Measurements from ENCODE around the gene CENPN.

CENPN gene

GRCh38 chr16:80991792-80992430 is 15.1 kb upstream of the CENPN start:
- DNase-seq (ENCODE audit: low read depth in 2 of 2), result no peak

DNA sequence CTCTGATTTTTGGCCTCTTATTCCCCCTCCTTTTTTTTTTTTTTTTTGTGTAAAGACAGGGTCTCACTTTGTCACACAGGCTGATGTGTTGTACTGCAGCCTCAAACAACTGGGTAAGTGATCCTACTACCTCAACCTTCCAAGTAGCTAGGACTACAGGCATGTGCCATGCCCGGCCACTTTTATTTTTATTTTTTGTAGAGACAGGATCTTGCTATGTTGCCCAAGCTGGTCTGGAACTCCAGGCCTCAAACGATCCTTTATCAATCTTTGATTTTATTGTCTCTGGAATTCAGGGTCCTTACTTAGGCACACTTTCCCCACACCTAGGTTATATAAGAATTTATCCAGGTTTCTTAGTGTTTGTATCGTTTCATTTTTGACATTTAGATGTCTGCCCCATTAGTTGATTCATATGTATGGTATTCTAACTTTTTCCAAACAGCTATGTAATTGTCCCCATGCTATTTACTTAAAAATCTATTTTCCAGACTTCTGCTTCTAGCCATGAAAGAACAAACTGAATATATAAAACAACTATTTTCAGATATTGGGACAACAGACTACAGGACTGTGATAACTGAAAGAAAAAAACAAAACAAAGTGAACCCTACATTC is 14.2 kb upstream of the CENPN start:
- no peak for DNase-seq (ENCODE audit: low read depth in 2 of 2)

GRCh38 chr16:80993307-80993706 is 13.7 kb upstream of the CENPN start:
- DNase-seq (ENCODE audit: low read depth in 2 of 2), result no peak

DNA sequence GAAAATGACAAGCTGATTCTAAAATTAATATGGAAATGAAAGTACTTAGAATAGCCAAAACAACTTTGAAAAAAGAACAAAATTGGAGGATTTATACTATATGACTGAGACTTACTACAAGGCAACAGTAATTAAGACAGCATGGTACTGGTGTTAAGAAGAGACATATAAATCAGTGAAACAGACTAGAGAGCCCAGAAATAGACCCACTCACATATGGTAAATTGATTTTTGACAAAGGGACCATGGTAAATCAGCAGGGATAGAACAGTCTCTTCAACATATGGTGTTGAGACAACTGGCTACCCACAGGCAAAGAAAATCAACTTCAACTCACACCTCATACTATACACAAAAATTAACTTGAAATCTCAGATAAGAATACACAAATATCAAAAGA is 13.2 kb upstream of the CENPN start:
- DNase-seq (ENCODE audit: low read depth in 2 of 2), result no peak

DNA sequence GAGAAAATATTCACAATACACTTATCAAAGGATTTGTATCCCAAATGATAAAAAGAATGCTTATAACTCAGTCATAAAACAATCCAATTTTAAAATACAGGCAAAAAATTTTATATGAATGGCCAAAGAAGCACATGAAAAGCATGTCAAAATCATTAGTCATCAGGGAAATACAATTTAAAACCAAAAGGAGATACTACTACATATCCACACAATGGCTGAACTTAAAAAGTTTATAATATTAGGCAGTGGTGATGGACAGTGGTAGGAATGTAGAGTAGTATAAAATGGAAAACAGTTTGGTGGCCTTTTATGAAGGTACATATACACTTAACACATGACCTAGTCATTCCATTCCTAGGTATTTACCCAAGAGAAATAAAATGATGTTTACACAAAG is 12.6 kb upstream of the CENPN start:
- DNase-seq (ENCODE audit: low read depth in 2 of 2), result no peak

GRCh38 chr16:80996688-80997138 is 10.3 kb upstream of the CENPN start:
- no peak for DNase-seq (ENCODE audit: low read depth in 2 of 2)

DNA sequence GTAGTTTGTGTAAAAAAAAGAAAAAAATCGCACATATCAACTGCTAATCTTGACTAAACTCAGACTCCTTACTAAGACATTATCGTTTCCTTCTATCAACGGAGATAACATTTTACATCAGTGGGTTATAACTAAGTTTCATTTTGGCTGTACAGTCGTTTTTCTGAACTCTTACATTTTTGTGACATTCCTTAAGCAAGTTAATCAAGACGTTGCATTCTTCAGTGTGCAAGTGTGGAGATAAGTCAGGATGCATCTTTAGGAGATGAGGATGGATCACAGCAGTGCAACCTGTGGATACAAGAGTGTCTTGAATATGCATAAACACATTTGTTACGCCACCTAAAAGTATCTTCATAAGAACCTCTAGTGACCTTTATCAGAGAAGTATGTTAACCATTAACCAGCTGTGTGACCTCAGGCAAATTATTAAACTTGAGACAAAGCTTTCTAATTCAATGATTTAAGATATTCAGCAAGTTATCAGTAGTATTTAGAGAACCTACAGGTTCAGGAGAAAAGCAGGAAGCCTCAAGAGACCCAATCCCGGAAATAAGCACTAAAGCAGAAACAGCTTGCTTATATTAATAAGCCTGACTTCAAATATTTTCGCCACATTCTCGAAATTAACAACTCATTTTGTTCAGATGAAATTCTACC is 9.7 kb upstream of the CENPN start:
- DNase-seq (ENCODE audit: low read depth in 2 of 2), result no peak

- no peak for DNase-seq (ENCODE audit: low read depth in 2 of 2)
Observed at GRCh38 chr16:80997964-80998620, 8.9 kb upstream of the CENPN start.

DNA sequence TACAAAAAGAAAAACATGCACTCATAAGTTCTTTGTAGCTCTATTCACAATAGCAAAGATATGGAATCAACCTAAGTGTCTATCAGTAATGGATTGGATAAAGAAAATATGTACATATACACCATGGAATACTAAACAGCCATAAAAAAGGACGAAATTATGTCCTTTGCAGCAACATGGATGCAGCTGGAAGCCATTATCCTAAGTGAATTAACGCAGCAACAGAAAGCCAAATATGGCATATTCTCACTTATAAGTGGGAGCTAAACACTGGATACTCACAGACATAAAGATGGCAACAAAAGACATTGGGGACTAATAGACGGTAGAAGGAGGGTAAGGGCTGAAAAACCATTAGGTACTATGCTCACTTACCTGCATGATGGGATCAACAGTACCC is 6.1 kb upstream of the CENPN start:
- no peak for DNase-seq (ENCODE audit: low read depth in 2 of 2)

GRCh38 chr16:81001330-81001729 is 5.7 kb upstream of the CENPN start:
- DNase-seq (ENCODE audit: low read depth in 2 of 2), result no peak

DNA sequence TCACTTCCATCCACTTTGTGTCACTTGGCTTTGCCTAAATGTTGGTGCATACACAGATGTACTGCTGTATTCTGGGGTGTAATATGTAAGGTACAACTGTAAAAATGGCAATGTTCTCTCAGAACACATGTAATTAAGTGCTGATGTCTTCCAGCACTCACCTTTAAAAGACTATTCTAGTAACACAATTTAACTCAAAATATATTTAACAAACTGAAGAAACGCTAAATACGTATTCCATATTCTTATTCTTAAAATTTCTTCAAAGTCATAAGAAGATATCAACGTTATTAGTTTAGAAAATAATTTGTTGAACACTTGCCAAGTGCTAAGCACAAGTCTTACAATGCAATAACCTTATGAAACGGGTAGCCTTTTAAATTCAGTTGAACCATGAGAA is 4.0 kb upstream of the CENPN start:
- no peak for DNase-seq (ENCODE audit: low read depth in 2 of 2)

DNA sequence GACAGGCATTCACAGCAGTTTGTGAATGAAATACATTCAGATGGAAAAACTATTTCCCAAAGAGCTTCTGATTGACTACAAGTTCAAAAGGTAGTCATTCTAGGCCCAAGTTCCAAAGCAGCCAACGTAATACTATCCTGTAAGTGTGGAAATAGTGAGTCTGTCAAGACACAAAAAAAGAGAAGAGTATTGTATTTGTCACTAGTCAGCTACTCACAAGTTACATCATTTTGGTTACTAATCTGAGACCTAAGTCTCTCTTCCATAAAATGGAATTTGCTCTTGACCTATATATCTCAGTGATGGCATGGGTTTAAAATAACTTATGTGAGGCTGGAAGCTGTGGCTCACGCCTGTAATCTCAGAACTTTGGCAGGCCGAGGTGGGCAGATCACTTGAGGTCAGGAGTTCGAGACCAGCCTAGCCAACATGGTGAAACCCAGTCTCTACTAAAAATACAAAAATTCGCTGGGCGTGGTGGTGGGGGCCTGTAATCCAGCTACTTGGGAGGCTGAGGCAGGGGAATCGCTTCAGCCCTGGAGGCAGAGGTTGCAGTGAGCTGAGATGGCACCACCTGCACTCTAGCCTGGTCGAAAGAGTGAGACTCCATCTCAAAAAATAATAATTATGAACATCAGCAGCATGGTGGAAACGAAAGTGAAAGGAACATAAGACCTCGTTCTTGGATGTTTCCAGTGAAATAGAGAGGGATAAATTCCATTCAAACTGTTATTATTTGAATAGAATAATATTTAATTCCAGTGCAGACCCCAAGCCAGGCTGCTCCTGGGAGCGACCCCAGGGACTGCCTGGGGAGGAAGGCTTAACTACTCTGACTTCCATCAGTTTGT is 3.2 kb upstream of the CENPN start:
- DNase-seq (ENCODE audit: low read depth in 2 of 2), result no peak

- DNase-seq (ENCODE audit: low read depth in 2 of 2), result peak in 1 of 2 donors; percentile 39
Observed at GRCh38 chr16:81004646-81005353, 2.2 kb upstream of the CENPN start.

GRCh38 chr16:81005610-81006161 is 1.3 kb upstream of the CENPN start:
- DNase-seq (ENCODE audit: low read depth in 2 of 2), result no peak

GRCh38 chr16:81006211-81006812 is 702 bp upstream of the CENPN start:
- DNase-seq (ENCODE audit: low read depth in 2 of 2), result peak; percentile 44 to 60

GRCh38 chr16:81008505-81008789 is 1.4 kb downstream of the CENPN start:
- DNase-seq (ENCODE audit: low read depth in 2 of 2), result no peak

GRCh38 chr16:81012974-81013373 is 6.0 kb downstream of the CENPN start:
- no peak for DNase-seq (ENCODE audit: low read depth in 2 of 2)

DNA sequence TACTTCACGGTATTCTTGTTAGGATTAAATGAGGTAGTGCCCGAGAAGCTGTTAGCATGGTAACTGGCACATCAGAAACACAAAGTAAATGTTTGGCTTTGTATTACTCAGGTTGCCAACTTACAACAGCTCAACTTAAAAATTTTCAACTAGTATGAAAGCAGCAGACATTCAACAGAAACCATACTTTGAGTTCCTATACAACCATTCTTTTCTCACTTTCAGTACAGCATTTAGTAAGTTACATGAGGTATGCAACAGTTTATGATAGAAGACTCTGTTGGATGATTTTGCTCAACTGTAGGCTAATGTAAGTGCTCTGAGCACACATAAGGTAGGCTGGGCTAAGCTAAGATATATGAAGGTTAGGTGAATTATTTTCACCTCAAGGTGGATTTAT is 7.7 kb downstream of the CENPN start:
- no peak for DNase-seq (ENCODE audit: low read depth in 2 of 2)

- no peak for DNase-seq (ENCODE audit: low read depth in 2 of 2)
Observed at GRCh38 chr16:81018496-81018895, 11.5 kb downstream of the CENPN start.

- DNase-seq (ENCODE audit: low read depth in 2 of 2), result no peak
Observed at GRCh38 chr16:81026429-81026828, 19.4 kb downstream of the CENPN start.
